Natural killer cell (primary cell): ENCODE data around the gene NKX6-2. TPM values are rescaled to one million over a fixed set of nuclear protein-coding genes. Genes with fewer than 3 reads are reported as not detected.

Experiments
- ATAC-seq, 3 donors: fragments of 150-1000 bp in 2 of 3; fragments of 200-7000 bp in 1 of 3; cut with Tn5 transposase; 1 replicate in 1 of 3; 2 replicates in 2 of 3; pipeline ENCODE4 v1.10.0; 2021; ENCODE audit warnings: mild to moderate bottlenecking in 2 of 3, moderate library complexity in 2 of 3
- DNase-seq, 2 donors: peaks; one replicate each; pipeline versions ENCODE4 v3.0.0 to v3.0.0-alpha.2; 2013 to 2021; ENCODE audit warnings: mixed read lengths in 1 of 2
- H3K27ac ChIP-seq: one replicate; pipeline ENCODE4 v1.5.1; 2013; ENCODE audit warnings: mild to moderate bottlenecking, low read length
- H3K27me3 ChIP-seq: one replicate; pipeline ENCODE4 v1.6.1; 2013; ENCODE audit warnings: low read length; ENCODE audit not compliant: control insufficient read depth, insufficient read depth
- H3K36me3 ChIP-seq: one replicate; pipeline ENCODE4 v1.6.1; 2013; ENCODE audit warnings: low read length; ENCODE audit not compliant: control insufficient read depth, insufficient read depth
- H3K4me1 ChIP-seq: one replicate; pipeline ENCODE4 v1.6.1; 2013; ENCODE audit warnings: low read length; ENCODE audit not compliant: control insufficient read depth, insufficient read depth
- H3K4me3 ChIP-seq: one replicate; pipeline ENCODE4 v1.5.1; 2013; ENCODE audit warnings: low read length
- H3K9me3 ChIP-seq: one replicate; pipeline ENCODE4 v1.6.1; 2013; ENCODE audit warnings: low read length; ENCODE audit not compliant: control insufficient read depth, insufficient read depth
- H3K27ac Mint-ChIP-seq, 2 donors: one replicate each; pipeline ENCODE4 v1.8.0; 2022; ENCODE audit warnings: mild to moderate bottlenecking in 2 of 2, mixed read lengths in 2 of 2, moderate library complexity in 1 of 2
- H3K27me3 Mint-ChIP-seq, 2 donors: one replicate each; pipeline ENCODE4 v1.8.0; 2022; ENCODE audit warnings: low read depth in 2 of 2, mixed read lengths in 2 of 2
- H3K36me3 Mint-ChIP-seq: one replicate; pipeline ENCODE4 v1.8.0; 2022; ENCODE audit warnings: mixed read lengths
- H3K4me1 Mint-ChIP-seq, 2 donors: one replicate each; pipeline ENCODE4 v1.8.0; 2022; ENCODE audit warnings: mixed read lengths in 2 of 2
- H3K4me3 Mint-ChIP-seq: one replicate; pipeline ENCODE4 v1.8.0; 2022; ENCODE audit warnings: mild to moderate bottlenecking, moderate library complexity, mixed read lengths
- H3K9me3 Mint-ChIP-seq, 2 donors: one replicate each; pipeline ENCODE4 v1.8.0; 2022; ENCODE audit warnings: mixed read lengths in 2 of 2
- CTCF ChIP-seq: fragments of 200-600 bp; IDR thresholded peaks from one replicate; pipeline ENCODE4 v1.8.0; 2022; ENCODE audit warnings: antibody characterized with exemption
- WGBS: methylation state at CpG from one replicate; pipeline ENCODE4 v1.1.7; 2013; ENCODE audit warnings: missing lambda C conversion rate; ENCODE audit not compliant: insufficient coverage; 5-methylcytosine and 5-hydroxymethylcytosine counted together
- intact Hi-C: fragments of 100-400 bp; cut with micrococcal nuclease; formaldehyde crosslinking; loops from one replicate; pipeline ENCODE4 v1.14.2; 2022
- total RNA-seq, 4 donors: library from RNA; stranded (reverse); fragments of 120-200 nt in 1 of 4; gene quantifications; one replicate each; pipeline versions ENCODE4 v1.2.3 to v1.2.4, GENCODE V29; 2013 to 2022

The NKX6-2 gene
- total RNA-seq, 3 donors from 2014 or later (not counting 1 experiment from before 2014, with no cell fraction given): not detected

GRCh38 chr10:132742167-132742836, 43.6 kb downstream of the NKX6-2 start:
- Mint-ChIP-seq H3K36me3 (no peaks in the 10 kb centered on the region), H3K4me1 (no peaks in the 10 kb centered on the region), H3K27me3 (no peaks in the 10 kb centered on the region), H3K9me3 (no peaks in the 10 kb centered on the region), H3K27ac (no peak overlapping the region), H3K4me3 (no peak overlapping the region)
- no peaks in the 10 kb centered on the region for H3K4me1 ChIP-seq
- ATAC-seq (no peak), DNase-seq (no peak)
- no peaks in the 10 kb centered on the region for H3K9me3 ChIP-seq
- H3K4me3 ChIP-seq: no peak overlapping the region
- WGBS: 94% methylated on average over 27 of the region's 27 CpGs
- intact Hi-C loops: no loop called here
- TF ChIP-seq CTCF: no peak
- no peaks in the 10 kb centered on the region for H3K27me3 ChIP-seq
- no peak overlapping the region for H3K27ac ChIP-seq
- no peaks in the 10 kb centered on the region for H3K36me3 ChIP-seq

GRCh38 chr10:132740588-132740987, 45.4 kb downstream of the NKX6-2 start:
- Mint-ChIP-seq H3K27ac (no peak overlapping the region), H3K9me3 (no peaks in the 10 kb centered on the region), H3K4me3 (no peak overlapping the region), H3K4me1 (no peaks in the 10 kb centered on the region), H3K27me3 (no peaks in the 10 kb centered on the region), H3K36me3 (no peaks in the 10 kb centered on the region)
- H3K36me3 ChIP-seq: no peaks in the 10 kb centered on the region
- DNase-seq (no peak), ATAC-seq (no peak)
- intact Hi-C loops: no loop called here
- H3K27me3 ChIP-seq: no peaks in the 10 kb centered on the region
- no peaks in the 10 kb centered on the region for H3K4me1 ChIP-seq
- no peaks in the 10 kb centered on the region for H3K9me3 ChIP-seq
- H3K27ac ChIP-seq: no peak overlapping the region
- no peak for TF ChIP-seq CTCF
- no peak overlapping the region for H3K4me3 ChIP-seq
- 68% methylated on average over 2 of the region's 6 CpGs for WGBS

GRCh38 chr10:132739225-132739613, 46.7 kb downstream of the NKX6-2 start:
- WGBS: 93% methylated on average over 14 of the region's 14 CpGs
- intact Hi-C loops: no loop called here
- no peak overlapping the region for H3K27ac Mint-ChIP-seq

More at GRCh38 chr10:132739225-132739613, 46.7 kb downstream of the NKX6-2 start:
- H3K27me3 Mint-ChIP-seq: no peaks in the 10 kb centered on the region
- no peaks in the 10 kb centered on the region for H3K9me3 ChIP-seq
- no peak overlapping the region for H3K4me3 Mint-ChIP-seq
- H3K9me3 Mint-ChIP-seq: no peaks in the 10 kb centered on the region
- no peak for ATAC-seq
- no peaks in the 10 kb centered on the region for H3K4me1 Mint-ChIP-seq
- H3K4me3 ChIP-seq: no peak overlapping the region
- H3K36me3 Mint-ChIP-seq: no peaks in the 10 kb centered on the region
- no peak overlapping the region for H3K27ac ChIP-seq
- no peaks in the 10 kb centered on the region for H3K4me1 ChIP-seq
- TF ChIP-seq CTCF: no peak
- no peak for DNase-seq
- no peaks in the 10 kb centered on the region for H3K36me3 ChIP-seq
- H3K27me3 ChIP-seq: no peaks in the 10 kb centered on the region
